ENCODE data around the gene VASN. TPM values are rescaled to one million over a fixed set of nuclear protein-coding genes. Genes with fewer than 3 reads are reported as not detected.

Gene VASN
- total and polyA plus RNA-seq, 9 of the 15 experiments (the other 6 are each of a cell fraction or from before 2014, with no cell fraction given) = 0.01 to 2.5 (median 0.41) TPM; not detected in 1

- no peak for TF ChIP-seq ZNF518B (CRISPR knock-in tag; IDR thresholded peaks at IDR 0.05)
- no peak for TF ChIP-seq TBL1XR1 (IDR thresholded peaks at IDR 0.05; ENCODE audit: low read length in 2 of 2)
- no peak for TF ChIP-seq ID3 (CRISPR knock-in tag; IDR thresholded peaks at IDR 0.05)
- TF ChIP-seq ID3 (tag; IDR thresholded peaks at IDR 0.05) = 0 out of 2 replicates have a peak, but pooled peaks have one; percentile 15
- TF ChIP-seq FOXP4 (CRISPR knock-in tag; IDR thresholded peaks at IDR 0.05; ENCODE audit: borderline replicate concordance) = 0 out of 2 replicates have a peak, but pooled peaks have one; percentile 50
- TF ChIP-seq THRAP3 (IDR thresholded peaks at IDR 0.05; ENCODE audit: borderline replicate concordance) = no peak
- TF ChIP-seq PCBP1 (IDR thresholded peaks at IDR 0.05; ENCODE audit: low read depth, low read length, poor library complexity, severe bottlenecking) = no peak
- peak; percentile 38 for TF ChIP-seq ZFX (CRISPR knock-in tag; IDR thresholded peaks at IDR 0.05)
- TF ChIP-seq XRCC5 (IDR thresholded peaks at IDR 0.05; ENCODE audit: low read depth, low read length) = no peak
- no peak for TF ChIP-seq E2F1 (CRISPR knock-in tag; IDR thresholded peaks at IDR 0.05)
- no peak for TF ChIP-seq JUND (IDR thresholded peaks at IDR 0.05; ENCODE audit: borderline replicate concordance, low read depth, low read length)
- TF ChIP-seq JUND (tag; IDR thresholded peaks at IDR 0.05; ENCODE audit: borderline replicate concordance, low read depth, low read length) = no peak
- no peak for TF ChIP-seq GTF2F1 (IDR thresholded peaks at IDR 0.05; ENCODE audit: low read depth, low read length)
These were observed 885 bp upstream of the VASN start (continued) for GRCh38 chr16:4370570-4371356.

Data from K562 (cell line).